ENCODE results near the gene FNDC3A.
"Not testable (repeated sequence)": the region's sequence is repeated elsewhere in the genome, so short reads cannot be mapped to it uniquely, and the experiment has no call there.

The FNDC3A gene

GRCh38 chr13:49124693-49125304 is 149.1 kb downstream of the FNDC3A start:
- H3K4me1 ChIP-seq (ENCODE audit: insufficient read depth, low read length) = peaks cover 6% of the 10 kb centered on the region
- H3K9me3 ChIP-seq (ENCODE audit: low read length) = no peaks in the 10 kb centered on the region
- H3K9ac ChIP-seq (ENCODE audit: low read length) = no peak overlapping the region
- H3K4me3 ChIP-seq (ENCODE audit: low read depth in 1 of 2, low read length in 2 of 2) = no peak overlapping the region
- no peaks in the 10 kb centered on the region for H3K27me3 ChIP-seq (ENCODE audit: control insufficient read depth in 1 of 2, insufficient read depth in 2 of 2, low read length in 2 of 2)
- no peak overlapping the region for H3K27ac ChIP-seq (ENCODE audit: low read depth, low read length)
- no peaks in the 10 kb centered on the region for H3K36me3 ChIP-seq (ENCODE audit: insufficient read depth, low read length)

- Histone ChIP-seq H3K9me3 (ENCODE audit: low read length) (no peaks in the 10 kb centered on the region), H3K27ac (ENCODE audit: low read depth, low read length) (no peak overlapping the region), H3K4me1 (ENCODE audit: insufficient read depth, low read length) (peaks cover 6% of the 10 kb centered on the region), H3K36me3 (ENCODE audit: insufficient read depth, low read length) (peaks cover 1% of the 10 kb centered on the region), H3K9ac (ENCODE audit: low read length) (no peak overlapping the region), H3K4me3 (ENCODE audit: low read depth in 1 of 2, low read length in 2 of 2) (no peak overlapping the region), H3K27me3 (ENCODE audit: control insufficient read depth in 1 of 2, insufficient read depth in 2 of 2, low read length in 2 of 2) (no peaks in the 10 kb centered on the region)
These were observed 150.3 kb downstream of the FNDC3A start for GRCh38 chr13:49125964-49126524.

DNA sequence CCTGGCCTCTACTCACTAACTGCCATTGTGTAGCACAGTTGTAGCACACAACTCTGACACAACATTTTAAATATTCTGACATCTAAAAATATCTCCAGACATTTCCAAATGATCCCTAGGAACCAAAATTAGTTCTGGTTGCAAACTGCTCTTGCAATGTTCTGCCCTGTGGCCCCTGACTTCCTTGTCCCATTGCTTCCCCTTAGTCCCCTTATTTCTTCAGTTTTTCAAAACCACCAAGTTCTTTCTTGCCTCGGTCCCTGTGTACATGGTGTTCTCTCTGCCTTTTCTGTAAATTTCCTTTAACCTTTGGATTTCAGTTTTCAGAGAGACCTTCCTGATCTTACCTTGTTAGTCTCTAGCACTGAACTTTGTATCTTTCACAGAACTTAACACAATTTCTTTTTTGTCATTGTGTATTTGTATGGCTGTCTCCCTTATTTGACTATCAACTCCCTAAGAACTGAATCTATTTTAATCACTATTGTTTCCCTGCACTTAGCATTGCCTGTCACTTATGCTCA is 156.8 kb downstream of the FNDC3A start:
- Histone ChIP-seq H3K27ac (ENCODE audit: low read depth, low read length) (no peak overlapping the region), H3K36me3 (ENCODE audit: insufficient read depth, low read length) (peaks cover 26% of the 10 kb centered on the region)

DNA sequence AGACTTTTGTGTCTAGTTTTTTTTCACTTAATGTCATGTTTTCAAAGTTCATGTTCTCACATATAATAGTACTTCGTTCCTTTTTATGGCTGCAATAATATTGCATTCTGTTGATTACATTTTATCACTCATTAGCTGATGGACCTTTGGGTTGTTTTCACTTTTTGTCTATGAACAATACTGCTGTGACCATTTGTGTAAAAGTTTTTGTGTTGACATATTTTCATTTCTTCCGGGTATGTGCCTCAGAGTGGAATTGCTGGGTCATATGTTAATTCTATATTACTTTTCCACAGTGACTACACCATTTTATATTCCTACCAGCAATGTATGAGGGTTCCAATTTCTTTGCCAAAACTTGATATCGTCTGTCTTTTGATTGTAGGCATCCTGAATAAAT is 158.6 kb downstream of the FNDC3A start:
- Histone ChIP-seq H3K4me3 (ENCODE audit: low read depth in 1 of 2, low read length in 2 of 2) (no peak overlapping the region), H3K27ac (ENCODE audit: low read depth, low read length) (no peak overlapping the region), H3K9me3 (ENCODE audit: low read length) (no peaks in the 10 kb centered on the region), H3K36me3 (ENCODE audit: insufficient read depth, low read length) (peaks cover 26% of the 10 kb centered on the region), H3K4me1 (ENCODE audit: insufficient read depth, low read length) (no peaks in the 10 kb centered on the region), H3K27me3 (ENCODE audit: control insufficient read depth in 1 of 2, insufficient read depth in 2 of 2, low read length in 2 of 2) (no peaks in the 10 kb centered on the region), H3K9ac (ENCODE audit: low read length) (no peak overlapping the region)

More for the DNA sequence above, 156.8 kb downstream of the FNDC3A start:
- no peak overlapping the region for H3K9ac ChIP-seq (ENCODE audit: low read length)
- H3K4me1 ChIP-seq (ENCODE audit: insufficient read depth, low read length) = peaks cover 6% of the 10 kb centered on the region
- H3K27me3 ChIP-seq (ENCODE audit: control insufficient read depth in 1 of 2, insufficient read depth in 2 of 2, low read length in 2 of 2) = no peaks in the 10 kb centered on the region
- H3K9me3 ChIP-seq (ENCODE audit: low read length) = no peaks in the 10 kb centered on the region
- H3K4me3 ChIP-seq (ENCODE audit: low read depth in 1 of 2, low read length in 2 of 2) = no peak overlapping the region

- not testable (repeated sequence) for H3K27ac ChIP-seq (ENCODE audit: low read depth, low read length); H3K4me3 ChIP-seq (ENCODE audit: low read depth in 1 of 2, low read length in 2 of 2)
- H3K36me3 ChIP-seq (ENCODE audit: insufficient read depth, low read length) = peaks cover 24% of the 10 kb centered on the region
These were observed 161.5 kb downstream of the FNDC3A start for GRCh38 chr13:49137138-49137643.

GRCh38 chr13:49140910-49141611 is 165.3 kb downstream of the FNDC3A start:
- H3K9me3 ChIP-seq (ENCODE audit: low read length) = no peaks in the 10 kb centered on the region
- H3K27me3 ChIP-seq (ENCODE audit: control insufficient read depth in 1 of 2, insufficient read depth in 2 of 2, low read length in 2 of 2) = no peaks in the 10 kb centered on the region
- H3K4me3 ChIP-seq (ENCODE audit: low read depth in 1 of 2, low read length in 2 of 2) = no peak overlapping the region
- no peaks in the 10 kb centered on the region for H3K4me1 ChIP-seq (ENCODE audit: insufficient read depth, low read length)
- no peak overlapping the region for H3K9ac ChIP-seq (ENCODE audit: low read length)
- no peak overlapping the region for H3K27ac ChIP-seq (ENCODE audit: low read depth, low read length)
- peaks cover 31% of the 10 kb centered on the region for H3K36me3 ChIP-seq (ENCODE audit: insufficient read depth, low read length)

More at GRCh38 chr13:49137138-49137643, 161.5 kb downstream of the FNDC3A start:
- H3K4me1 ChIP-seq (ENCODE audit: insufficient read depth, low read length); H3K27me3 ChIP-seq (ENCODE audit: control insufficient read depth in 1 of 2, insufficient read depth in 2 of 2, low read length in 2 of 2); H3K9me3 ChIP-seq (ENCODE audit: low read length); H3K9ac ChIP-seq (ENCODE audit: low read length): not testable (repeated sequence)

GRCh38 chr13:49146950-49147355 is 171.2 kb downstream of the FNDC3A start:
- Histone ChIP-seq H3K9me3 (ENCODE audit: low read length) (peaks cover 9% of the 10 kb centered on the region), H3K4me3 (ENCODE audit: low read depth in 1 of 2, low read length in 2 of 2) (peak overlapping the region in 1 of 2 donors; percentile 10), H3K4me1 (ENCODE audit: insufficient read depth, low read length) (peaks cover 6% of the 10 kb centered on the region), H3K27me3 (ENCODE audit: control insufficient read depth in 1 of 2, insufficient read depth in 2 of 2, low read length in 2 of 2) (no peaks in the 10 kb centered on the region), H3K36me3 (ENCODE audit: insufficient read depth, low read length) (peaks cover 27% of the 10 kb centered on the region), H3K9ac (ENCODE audit: low read length) (no peak overlapping the region), H3K27ac (ENCODE audit: low read depth, low read length) (no peak overlapping the region)

DNA sequence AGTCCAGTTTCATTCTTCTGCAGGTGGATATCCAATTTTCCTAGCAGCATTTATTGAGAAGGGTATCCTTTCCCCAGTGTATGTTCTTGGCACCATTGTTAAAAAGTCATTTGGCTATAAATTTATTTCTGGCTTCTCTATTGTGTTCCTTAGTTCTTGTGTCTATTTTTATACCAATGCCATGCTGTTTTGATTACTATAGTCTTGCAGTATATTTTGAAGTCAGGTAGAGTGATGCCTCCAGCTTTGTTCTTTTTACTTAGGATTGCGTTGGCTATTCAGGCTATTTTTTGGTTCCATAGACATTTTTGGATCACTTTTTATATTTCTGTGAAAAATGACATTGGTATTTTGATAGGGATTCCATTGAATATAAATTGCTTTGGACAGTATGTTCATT is 172.7 kb downstream of the FNDC3A start:
- Histone ChIP-seq H3K4me3 (ENCODE audit: low read depth in 1 of 2, low read length in 2 of 2) (no peak overlapping the region), H3K27me3 (ENCODE audit: control insufficient read depth in 1 of 2, insufficient read depth in 2 of 2, low read length in 2 of 2) (no peaks in the 10 kb centered on the region), H3K4me1 (ENCODE audit: insufficient read depth, low read length) (peaks cover 6% of the 10 kb centered on the region), H3K27ac (ENCODE audit: low read depth, low read length) (no peak overlapping the region), H3K9ac (ENCODE audit: low read length) (no peak overlapping the region), H3K9me3 (ENCODE audit: low read length) (peaks cover 9% of the 10 kb centered on the region), H3K36me3 (ENCODE audit: insufficient read depth, low read length) (peaks cover 20% of the 10 kb centered on the region)

DNA sequence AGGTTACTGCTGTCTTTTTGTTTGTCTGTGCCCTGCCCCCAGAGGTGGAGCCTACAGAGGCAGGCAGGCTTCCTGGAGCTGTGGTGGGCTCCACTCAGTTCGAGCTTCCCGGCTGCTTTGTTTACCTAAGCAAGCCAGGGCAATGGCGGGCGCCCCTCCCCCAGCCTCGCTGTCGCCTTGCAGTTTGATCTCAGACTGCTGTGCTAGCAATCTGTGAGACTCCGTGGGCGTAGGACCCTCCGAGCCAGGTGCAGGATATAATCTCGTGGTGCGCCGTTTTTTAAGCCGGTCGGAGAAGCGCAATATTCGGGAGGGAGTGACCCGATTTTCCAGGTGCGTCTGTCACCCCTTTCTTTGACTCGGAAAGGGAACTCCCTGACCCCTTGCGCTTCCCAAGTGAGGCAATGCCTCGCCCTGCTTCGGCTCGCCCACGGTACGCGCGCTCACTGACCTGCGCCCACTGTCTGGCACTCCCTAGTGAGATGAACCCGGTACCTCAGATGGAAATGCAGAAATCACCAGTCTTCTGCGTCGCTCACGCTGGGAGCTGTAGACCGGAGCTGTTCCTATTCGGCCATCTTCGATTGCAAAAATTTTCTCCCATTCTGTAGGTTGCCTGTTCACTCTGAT is 182.4 kb downstream of the FNDC3A start:
- H3K27me3 ChIP-seq (ENCODE audit: control insufficient read depth in 1 of 2, insufficient read depth in 2 of 2, low read length in 2 of 2); H3K27ac ChIP-seq (ENCODE audit: low read depth, low read length); H3K4me3 ChIP-seq (ENCODE audit: low read depth in 1 of 2, low read length in 2 of 2); H3K9ac ChIP-seq (ENCODE audit: low read length); H3K36me3 ChIP-seq (ENCODE audit: insufficient read depth, low read length); H3K4me1 ChIP-seq (ENCODE audit: insufficient read depth, low read length); H3K9me3 ChIP-seq (ENCODE audit: low read length): not testable (repeated sequence)

- not testable (repeated sequence) for H3K9me3 ChIP-seq (ENCODE audit: low read length); H3K4me1 ChIP-seq (ENCODE audit: insufficient read depth, low read length); H3K27me3 ChIP-seq (ENCODE audit: control insufficient read depth in 1 of 2, insufficient read depth in 2 of 2, low read length in 2 of 2); H3K27ac ChIP-seq (ENCODE audit: low read depth, low read length); H3K4me3 ChIP-seq (ENCODE audit: low read depth in 1 of 2, low read length in 2 of 2); H3K9ac ChIP-seq (ENCODE audit: low read length)
- H3K36me3 ChIP-seq (ENCODE audit: insufficient read depth, low read length) = peaks cover 14% of the 10 kb centered on the region
These were observed 187.4 kb downstream of the FNDC3A start for GRCh38 chr13:49163162-49163561.

DNA sequence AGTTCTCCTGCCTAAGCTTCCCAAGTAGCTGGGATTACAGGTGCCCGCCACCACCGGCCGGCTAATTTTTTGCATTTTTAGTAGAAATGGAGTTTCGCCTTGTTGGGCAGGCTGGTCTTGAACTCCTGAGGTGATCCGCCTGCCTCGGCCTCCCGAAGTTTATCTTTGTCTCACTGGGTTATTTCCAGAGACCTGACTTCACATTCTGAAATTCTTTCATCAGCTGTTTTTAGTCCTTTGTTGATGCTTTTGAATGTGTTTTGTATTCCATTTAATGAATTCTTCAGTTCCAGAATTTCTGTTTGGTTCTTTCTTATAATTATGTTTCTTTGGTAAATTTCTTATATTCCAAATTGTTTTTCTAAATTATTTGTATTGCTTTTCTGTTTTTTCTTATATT is 189.0 kb downstream of the FNDC3A start:
- Histone ChIP-seq H3K27ac (ENCODE audit: low read depth, low read length) (no peak overlapping the region), H3K9ac (ENCODE audit: low read length) (no peak overlapping the region), H3K36me3 (ENCODE audit: insufficient read depth, low read length) (peaks cover 14% of the 10 kb centered on the region), H3K4me3 (ENCODE audit: low read depth in 1 of 2, low read length in 2 of 2) (no peak overlapping the region), H3K9me3 (ENCODE audit: low read length) (no peaks in the 10 kb centered on the region), H3K27me3 (ENCODE audit: control insufficient read depth in 1 of 2, insufficient read depth in 2 of 2, low read length in 2 of 2) (no peaks in the 10 kb centered on the region), H3K4me1 (ENCODE audit: insufficient read depth, low read length) (no peaks in the 10 kb centered on the region)
